GM10847 (cell line): ENCODE results near the gene HAUS6.

ENCODE experiments used
- POLR2A ChIP-seq: IDR thresholded peaks from 2 replicates; pipeline ENCODE4 v1.6.1; 2011; ENCODE audit not compliant: insufficient read length; ENCODE audit errors: extremely low read depth

HAUS6 gene

DNA sequence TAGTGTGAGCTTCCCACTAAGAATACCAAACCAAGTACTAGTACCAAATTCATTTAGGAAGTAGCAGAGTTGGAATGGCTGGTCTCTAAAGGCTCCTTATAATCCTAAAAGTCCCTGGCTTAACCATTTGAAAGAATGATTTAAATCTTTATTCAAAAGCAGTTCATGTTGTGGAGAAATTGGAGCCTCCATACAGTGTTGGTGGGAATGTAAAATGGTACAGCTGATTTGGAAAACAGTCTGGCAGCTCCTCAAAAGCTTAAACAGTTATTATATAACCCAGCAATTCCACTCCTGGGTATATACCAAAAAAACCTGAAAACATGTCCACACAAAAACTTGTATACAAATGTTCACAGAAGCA, 21.7 kb upstream of the HAUS6 start:
- TF ChIP-seq POLR2A, result no peak

DNA sequence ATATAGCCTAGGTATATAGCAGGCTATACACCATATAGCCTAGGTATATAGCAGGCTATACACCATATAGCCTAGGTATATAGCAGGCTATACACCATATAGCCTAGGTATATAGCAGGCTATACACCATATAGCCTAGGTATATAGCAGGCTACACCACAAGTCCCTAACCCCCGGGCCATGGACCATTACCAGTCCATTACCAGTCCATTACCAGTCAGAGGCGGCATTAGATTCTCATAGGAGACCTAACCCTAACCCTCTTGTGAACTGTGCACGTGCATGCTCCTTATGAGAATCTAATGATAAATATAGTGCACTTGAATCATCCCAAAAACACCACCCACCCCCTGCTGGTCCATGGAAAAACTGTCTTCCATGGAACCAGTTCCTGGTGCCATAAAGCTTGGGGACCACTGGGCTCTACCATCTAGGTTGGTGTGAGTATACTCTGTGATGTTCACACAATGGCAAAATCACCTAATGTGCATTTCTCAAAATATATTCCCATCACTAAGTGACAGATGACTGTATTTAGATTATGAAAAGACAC, 19.9 kb upstream of the HAUS6 start:
- TF ChIP-seq POLR2A, result no peak

DNA sequence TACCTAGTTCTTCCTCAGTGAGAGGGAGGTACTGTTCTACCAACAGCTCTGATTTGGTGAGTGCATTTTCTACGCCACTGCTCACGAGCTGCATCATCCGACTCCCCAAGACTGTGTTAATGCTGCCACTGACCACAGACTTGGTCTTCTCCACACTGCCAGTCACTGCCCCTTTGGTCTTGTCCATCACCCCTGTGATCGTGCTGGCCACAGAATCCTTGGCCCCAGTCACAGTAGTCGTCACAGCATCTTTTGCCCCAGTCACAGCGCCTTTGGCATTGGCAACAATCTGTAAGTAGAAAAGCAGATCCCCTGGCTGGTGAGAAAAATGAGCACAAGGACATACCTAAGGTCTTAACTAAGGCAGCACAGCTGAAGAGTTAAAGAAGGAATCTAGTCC, 18.2 kb upstream of the HAUS6 start:
- TF ChIP-seq POLR2A, result no peak

DNA sequence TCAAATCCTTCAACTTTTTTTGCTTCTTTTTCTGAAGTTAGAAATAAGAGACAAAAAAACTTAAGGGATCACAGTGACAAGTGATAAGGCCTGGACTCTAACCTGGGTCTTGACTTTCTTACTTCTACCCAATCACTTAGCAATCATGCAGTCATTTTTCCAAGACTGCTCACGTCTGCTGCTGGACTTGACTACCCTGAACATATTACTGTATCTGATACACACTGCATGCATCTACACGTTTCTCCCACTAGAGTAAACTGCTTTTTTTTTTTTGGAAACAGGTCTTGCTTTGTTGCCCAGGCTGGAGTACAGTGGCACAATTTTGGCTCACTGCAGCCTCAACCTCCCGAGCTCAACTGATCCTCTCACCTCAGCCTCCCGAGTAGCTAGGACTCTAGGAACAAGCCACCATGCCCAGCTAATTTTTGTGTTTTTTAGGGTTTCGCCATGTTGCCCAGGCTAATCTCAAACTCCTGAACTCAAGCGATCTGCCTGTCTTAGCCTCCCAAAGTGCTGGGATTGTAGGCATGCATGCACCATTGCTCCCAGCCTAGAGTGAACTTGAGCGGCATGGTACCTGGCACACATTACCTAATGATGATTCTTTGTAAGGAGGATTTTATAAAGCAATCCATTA, 17.2 kb upstream of the HAUS6 start:
- no peak for TF ChIP-seq POLR2A

DNA sequence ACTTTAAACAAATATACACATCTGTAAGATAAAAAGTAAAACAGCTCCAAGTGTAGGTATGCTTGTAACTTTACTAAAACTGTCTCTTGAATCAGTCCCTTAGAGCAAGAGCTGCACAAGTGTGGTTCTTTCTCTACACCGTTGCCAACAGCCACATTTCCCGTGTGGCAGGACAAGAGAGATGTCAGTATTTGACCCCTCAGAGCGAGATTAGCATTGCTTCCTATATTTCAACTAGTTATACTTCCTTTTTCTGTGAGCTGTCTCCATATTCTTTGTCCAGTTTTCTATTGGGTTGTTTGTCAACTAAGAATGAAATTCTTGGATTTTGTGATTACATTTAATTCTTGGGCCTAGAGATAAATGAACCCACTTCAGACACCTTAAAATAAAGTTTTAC, 16.5 kb upstream of the HAUS6 start:
- no peak for TF ChIP-seq POLR2A

DNA sequence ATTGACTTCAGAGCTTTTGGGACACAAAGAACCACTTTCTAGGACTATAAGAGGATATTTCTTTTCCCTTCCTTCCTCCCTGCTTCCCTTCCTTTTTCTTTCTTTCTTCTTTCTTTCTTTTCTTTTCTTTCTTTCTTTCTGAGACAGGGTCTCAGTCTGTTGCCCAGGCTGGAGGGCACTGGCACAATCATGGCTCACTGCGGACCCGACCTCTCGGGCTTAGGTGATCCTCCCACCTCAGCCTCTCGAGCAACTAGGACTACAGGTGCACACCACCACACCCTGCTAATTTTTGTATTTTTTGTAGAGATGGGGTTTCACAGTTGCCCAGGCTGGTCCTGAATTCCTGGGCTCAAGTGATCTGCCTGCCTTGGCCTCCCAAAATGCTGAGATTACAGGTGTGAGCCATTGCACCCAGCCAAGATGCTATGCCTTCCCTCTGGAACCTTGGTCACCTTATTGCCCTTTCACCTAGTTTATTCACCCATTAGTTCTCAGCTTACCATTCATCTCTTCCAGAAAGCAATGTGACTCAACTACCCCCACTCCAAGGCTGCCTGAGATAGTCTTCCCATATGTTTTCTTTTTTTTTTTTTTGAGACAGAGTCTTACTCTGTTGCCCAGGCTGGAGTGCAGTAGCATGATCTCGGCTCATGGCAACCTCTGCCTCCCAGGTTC, 14.5 kb upstream of the HAUS6 start:
- TF ChIP-seq POLR2A, result no peak

DNA sequence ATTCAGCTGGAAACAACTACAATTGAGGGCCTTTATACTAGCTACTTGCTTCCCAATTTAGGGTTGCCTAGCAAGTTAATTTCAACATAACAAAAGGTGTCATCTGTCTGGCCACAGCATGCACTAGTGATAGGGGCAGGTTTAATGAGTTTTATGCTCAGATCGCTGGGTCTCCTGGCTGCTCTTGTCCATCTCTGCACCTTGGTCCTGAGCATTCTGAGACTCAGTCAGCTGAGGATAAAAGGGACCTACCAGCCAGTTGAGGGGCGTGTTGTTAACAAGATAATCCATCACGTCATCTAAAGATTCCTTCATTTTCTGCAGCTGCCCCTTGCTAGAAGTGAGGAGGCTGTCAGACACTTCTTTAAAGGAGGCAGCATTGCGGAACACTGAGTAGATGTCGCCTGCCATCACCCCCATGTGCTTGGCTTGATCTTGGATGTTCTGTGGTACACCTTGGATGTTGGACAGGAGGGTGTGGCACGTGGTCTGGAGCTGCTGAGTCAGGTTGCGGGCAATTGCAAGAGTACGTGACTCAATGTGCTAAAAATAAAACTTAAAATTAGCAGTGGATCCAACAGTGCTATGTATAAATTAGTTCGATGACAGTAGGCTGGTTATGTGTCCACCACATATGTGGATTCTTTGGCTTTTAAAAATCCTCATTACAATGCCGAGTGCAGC, 13.5 kb upstream of the HAUS6 start:
- no peak for TF ChIP-seq POLR2A

DNA sequence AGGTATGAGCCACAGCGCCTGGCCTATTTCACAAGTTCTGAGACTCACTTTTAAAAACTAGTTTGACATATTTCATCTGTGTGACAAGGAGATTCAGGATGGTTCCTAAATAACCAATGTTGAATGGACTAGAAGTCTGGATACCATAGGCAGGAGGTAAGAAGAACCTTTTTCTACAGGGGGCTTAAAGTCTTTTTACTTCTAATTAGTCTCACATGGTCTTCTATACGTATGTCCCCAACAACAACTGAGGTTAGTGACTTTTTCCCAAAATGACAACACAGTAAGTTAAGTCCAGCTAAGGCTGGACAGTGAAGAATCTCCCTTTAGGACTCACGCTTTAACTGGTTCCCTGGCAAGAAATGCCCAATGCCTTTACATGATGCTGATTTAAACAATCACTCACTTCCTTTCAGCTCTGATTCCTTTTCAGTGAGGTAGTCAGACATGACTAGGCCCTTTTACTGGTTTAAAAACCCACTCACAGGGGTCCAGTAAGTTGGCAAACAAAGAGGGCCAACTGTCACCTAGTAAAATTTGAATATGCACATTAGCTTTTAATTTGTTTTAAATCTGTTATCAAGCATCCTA, 12.1 kb upstream of the HAUS6 start:
- TF ChIP-seq POLR2A, result no peak

DNA sequence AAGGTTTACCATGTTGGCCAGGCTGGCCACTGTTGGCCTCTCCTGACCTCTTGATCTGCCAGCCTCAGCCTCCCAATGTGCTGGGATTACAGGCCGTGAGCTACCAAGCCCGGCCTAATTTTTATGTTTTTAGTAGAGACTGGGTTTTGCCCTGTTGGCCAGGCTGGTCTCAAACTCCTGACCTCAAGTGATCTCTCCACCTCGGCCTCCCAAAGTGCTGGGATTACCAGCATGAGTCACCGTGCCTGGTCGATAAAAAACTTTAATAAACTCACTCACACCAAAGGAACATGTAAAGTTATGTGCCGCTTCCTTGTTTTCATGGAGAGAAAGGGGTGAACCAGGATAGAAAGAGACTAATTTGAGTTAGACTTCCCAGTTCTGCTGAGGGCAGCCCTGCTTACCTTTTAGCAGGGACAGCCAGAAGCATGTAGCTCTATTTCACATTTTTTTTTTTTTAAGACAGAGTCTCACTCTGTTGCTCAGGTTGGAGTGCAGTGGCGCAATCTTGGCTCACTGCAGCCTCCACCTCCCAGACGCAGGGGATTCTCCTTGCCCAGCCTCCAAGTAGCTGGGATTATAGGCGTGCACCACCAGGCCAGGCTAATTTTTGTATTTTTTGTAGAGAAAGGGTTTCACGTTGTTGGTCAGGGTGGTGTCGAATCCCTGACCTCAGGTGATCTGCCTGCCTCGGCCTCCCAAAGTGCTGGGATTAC, 11.4 kb upstream of the HAUS6 start:
- no peak for TF ChIP-seq POLR2A

DNA sequence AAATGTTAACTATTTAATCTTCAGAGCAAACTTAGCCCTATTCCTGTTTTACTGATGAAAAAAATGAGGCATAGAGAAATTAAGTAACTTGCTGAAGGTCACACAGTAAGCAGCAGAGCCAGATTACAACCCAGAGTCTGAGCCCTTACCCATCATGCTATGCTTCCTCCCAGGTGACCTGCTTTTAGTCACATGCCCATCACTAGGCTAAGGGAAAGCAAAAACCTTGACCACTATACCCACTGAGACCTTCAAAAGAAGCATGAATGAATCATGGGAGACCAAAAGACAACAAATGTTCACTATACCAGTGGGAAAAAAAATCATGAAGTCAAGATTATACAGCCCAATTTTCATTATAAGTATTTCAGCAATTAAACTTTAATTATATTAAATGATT, 5.3 kb upstream of the HAUS6 start:
- no peak for TF ChIP-seq POLR2A

DNA sequence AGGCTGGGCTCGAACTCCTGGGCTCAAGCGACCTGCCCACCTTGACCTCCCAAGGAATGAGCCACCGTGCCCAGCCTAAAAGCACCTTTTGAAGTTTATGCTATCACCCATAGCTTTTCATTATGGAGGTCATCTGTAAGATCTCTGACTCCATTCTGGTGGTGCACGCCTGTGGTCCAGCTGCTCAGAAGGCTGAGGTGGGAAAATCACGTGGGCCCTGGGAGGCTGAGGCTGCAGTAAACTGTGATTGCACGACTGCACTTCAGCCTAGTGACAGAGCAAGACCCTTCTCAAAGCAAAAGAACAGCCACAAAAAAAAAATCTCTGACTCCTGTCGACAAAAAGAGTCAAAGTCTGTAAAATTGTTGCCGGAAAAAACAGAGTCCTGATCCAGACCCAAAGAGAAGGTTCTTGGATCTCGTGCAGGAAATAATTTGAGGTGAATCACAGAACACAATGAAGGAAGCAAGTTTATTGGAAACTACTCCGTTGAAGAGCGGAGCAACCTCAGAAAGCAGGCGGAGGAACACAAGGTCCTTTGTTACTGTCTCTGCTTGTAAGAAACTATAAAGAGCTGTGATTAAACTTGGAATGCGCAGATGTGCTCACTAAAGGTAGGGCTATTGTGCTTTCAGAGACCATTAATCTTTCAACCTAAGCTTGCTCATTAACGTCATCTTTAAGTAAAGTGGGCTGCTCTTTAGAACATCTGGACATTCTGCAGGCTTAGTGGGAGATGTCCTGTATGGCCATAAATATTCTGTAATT, 2.0 kb upstream of the HAUS6 start:
- TF ChIP-seq POLR2A, result no peak

DNA sequence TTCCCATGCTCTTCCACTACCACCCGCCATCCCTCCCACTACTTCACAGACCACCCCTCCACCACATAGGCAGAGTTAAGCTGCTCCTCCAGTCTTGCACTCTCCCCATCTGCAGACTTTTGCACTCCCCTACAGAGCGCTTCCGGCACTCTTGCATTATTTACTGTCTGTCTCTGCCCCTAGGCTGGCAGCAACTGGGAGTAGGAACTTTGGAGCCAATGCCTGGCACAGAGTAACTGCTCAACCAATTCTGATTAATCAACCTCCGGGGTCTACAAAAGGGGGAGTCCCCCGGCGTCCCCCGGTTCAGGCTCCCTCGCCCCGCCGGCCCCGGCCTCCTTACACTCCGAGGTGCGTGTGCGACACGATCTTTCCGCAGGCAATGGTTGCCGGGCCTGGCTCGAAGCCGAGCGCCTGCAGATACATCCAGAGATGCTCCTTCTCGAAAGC, 498 bp downstream of the HAUS6 start:
- TF ChIP-seq POLR2A, result no peak

DNA sequence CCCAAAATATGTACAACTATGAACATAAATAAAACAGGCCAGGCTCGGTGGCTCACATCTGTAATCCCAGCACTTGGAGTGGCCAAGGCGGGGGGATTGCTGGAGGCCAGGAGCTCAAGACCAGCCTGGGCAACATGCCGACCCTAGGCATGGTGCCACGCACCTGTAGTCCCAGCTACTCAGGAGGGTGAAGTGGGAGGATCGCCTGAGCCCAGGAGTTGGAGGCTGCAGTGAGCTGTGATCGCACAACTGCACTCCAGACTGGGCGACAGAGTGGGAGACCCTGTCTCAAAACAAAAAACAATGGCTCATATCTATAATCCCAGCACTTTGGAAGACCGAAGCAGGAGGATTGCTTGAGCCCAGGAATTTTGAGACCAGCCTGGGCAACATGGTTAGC, 1.5 kb downstream of the HAUS6 start:
- no peak for TF ChIP-seq POLR2A
